Stimulated activated CD8-positive, alpha-beta memory T cell treated with anti-CD3 and anti-CD28 coated beads, Interleukin-4, amount 100 ng/mL, for 4 hours (primary cell): ENCODE measurements around the gene PPARA.

Source experiments
- DNase-seq, 2 donors: peaks; one replicate each; pipeline ENCODE4 v3.0.0-alpha.2; 2020; ENCODE audit warnings: low read depth in 2 of 2, low spot score in 1 of 2

Gene PPARA

DNA sequence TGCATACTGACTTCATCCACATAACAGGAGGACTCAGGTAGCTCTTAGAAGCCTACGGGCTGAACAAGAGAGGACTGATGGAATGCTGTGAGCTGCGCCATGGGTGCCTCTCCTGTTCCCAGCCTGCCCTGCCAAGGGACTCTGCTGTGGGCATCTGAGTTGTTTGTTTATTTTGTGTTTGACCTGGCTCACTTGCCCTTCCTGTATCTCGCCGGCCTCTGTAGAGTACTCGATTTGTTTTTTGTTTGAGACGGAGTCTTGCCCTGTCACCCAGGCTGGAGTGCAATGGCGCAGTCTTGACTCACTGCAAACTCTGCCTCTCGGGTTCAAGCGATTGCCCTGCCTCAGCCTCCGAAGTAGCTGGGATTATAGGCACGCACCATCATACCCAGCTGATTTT, 119.2 kb downstream of the PPARA start:
- DNase-seq: no peak

DNA sequence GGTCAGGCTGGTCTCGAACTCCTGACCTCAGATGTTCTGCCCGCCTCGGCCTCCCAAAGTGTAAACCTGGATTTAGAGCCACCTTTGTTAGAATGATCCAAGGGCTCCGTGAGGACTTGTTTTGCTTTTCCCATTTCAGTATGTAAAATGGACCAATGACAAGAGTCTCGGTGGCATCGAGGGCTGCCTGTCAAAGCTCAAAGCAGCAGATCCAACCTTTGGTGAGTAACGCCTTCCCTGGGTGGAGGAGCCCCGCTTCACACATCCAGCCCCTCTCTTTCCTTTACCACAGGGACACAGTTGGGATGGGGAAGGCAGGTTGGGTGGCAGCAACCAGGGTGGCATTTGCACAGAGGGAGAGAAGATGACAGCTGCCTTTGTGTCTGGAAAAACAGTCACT, 121.9 kb downstream of the PPARA start:
- no peak for DNase-seq

DNA sequence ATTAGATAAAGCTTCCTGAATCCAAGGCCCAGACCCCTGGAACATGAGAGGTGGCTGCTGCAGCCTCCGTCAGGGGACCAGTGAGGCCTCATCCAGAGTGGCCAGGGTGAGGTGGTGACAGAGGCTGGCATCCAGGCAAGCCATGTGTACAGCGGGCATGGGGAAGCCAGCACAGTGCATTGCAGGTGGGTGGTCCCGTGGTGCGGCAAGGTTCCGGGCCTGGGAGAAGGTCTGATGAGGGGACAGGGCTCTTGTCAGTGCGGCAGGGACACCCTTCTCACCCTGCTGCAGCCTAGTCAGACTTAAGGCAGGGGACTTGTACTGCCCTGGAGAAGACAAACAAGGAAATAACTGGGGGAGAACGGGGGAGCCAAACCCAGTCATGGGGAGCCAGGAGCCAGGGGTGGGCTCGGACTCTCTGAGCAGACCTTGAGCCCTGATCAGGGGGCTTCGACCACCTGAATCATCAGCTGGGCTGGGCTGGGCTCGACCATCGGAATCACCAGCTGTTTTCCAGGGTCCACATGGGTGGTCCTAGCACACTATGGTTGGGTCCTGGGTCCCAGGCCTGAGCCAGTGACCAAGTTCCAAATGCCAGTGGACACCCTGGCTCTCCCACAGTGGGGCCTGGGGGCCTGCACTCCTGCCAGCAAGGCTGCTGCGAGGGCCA, 122.6 kb downstream of the PPARA start:
- no peak for DNase-seq

DNA sequence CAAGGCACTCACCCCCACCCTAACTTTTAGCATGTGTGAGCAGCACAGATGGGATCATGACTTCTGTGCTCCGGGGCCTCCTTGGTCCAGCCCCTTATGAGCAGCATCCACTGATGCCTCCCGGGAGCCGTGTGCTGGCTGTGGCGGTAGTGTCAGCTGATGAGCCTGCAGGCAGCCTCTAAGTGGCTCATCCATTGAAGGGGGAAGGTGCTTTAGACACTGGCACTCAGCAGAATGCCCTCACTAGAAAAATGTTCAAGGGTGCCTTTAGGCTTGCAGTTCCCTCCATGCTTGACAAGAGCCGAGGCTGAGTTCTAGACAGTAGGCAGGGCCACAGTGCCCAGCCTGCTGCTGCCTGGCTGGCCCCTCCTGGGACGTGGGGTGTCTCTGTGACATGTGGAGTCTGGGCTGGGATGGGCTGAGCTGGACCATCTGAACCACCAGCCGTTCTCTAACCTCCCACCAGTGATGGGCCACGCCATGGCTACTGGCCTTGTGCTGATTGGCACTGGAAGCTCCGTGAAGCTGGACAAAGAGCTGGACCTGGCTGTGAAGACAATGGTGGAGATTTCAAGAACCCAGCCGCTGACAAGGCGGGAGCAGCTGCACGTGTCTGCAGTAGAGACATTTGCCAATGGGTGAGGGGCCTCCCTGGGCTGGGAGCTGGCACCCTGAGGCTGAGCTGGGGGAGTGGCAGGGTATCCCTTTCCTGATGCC, 123.3 kb downstream of the PPARA start:
- no peak for DNase-seq

DNA sequence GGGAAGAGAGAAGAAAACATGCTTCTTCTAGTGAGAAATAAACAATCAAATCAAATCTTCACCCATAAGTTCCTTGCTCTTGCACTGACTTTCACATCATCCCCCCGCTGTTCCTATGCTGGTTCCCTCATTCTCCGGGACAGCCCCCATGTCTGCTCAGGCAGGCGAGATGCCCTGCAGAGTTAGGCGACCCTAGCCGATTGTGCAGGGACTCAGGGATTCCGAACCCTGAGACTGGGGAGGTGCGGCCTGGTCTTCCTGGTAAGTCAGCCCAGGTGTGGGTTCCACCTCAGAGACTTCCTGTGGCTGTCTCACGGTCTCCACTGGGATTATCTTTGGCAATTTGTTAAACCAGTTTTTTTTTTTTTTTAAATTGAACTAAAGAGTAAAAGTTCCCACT, 124.1 kb downstream of the PPARA start:
- DNase-seq: no peak

DNA sequence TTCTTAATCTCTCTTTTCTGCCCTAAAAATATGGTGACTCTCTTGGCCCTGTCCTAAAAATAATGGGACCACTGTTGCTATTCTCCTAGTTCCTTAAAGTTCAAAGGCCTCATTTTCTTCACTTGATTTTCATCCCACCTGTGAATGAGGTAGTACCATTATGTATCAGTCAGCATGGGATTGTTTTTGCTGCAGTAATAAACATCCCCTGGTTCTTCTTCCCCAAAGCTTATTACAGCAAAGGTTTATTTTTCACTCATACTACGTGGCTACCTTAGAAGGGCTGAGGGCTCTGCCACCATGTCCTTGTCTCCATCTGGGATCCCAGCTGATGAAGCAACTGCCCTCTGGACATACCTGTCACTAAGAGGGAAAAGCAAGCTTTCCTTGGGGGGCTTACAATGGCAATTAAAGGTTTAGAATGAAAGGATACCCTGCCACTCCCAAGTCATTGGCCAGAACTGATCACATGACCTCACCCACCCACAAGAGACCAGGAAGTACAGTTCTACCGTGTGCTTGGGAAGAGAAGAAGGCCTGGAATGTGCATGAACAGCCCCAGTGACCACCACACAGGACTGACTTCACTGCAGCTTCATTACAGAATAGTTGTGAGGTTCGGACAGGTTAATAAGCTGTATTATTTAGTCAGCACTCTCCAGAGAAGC, 125.3 kb downstream of the PPARA start:
- DNase-seq: no peak

DNA sequence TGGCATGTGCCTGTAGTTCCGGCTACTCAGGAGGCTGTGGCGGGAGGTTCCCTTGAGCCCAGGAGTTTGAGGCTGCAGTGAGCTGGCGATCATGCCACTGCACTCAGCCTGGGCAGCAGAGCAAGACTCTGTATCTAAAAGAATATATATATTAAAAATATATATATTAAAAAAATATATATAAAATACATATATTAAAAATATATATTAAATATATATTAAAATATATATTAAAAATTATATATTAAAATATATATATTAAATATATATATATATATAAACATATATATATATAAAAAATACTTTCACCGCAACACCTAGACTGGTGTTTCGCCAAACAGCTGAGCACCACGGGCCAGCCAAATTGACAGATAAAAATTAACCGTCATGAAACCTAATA, 126.2 kb downstream of the PPARA start:
- DNase-seq: no peak

DNA sequence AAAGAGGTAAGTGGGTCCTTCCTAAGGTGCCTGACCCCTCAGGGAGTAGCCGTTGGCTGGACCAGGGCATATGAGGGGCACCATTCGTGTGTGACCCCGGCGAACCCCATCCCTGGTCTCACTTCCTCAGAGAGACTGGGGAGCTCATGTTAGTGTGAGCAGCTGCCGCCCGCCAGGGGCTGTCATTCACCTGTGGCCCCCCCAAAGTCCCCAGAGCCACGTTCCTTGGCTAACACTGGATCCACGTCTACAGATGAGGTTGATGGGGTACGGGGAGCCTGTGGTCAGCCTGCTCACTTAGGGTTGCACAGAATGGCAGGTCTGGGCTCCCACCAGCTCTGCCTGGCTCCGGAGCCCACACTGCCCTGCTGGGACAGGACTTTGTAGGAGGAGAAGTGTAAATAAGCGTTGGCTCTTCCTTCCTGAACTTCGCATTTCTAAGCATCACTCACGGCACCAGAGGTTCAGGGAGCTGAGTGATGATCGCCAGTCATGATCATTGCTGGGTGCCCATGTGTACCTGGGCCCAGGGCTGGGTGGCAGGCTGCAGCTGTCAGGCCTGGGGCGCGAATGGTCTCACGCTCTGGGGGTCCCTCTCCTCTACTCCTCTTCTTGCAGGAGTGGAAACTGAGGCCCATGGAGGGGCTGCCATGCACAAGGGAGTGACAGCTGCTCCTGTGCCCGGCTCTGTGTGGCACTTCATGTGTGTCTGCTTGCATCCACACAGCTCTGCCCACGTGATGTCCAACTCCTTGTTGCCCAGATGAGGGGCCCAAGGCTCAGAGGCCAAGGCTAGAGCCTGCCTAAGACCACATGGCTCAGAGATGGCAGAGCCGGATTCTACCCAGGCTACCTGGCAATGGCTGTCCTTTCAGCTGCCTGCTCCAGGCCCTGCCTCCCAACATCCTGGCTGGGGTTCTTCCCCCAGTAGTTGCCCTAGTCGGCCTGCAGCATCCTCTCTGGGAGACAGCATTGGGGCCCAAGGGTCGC, 128.6 kb downstream of the PPARA start:
- no peak for DNase-seq

DNA sequence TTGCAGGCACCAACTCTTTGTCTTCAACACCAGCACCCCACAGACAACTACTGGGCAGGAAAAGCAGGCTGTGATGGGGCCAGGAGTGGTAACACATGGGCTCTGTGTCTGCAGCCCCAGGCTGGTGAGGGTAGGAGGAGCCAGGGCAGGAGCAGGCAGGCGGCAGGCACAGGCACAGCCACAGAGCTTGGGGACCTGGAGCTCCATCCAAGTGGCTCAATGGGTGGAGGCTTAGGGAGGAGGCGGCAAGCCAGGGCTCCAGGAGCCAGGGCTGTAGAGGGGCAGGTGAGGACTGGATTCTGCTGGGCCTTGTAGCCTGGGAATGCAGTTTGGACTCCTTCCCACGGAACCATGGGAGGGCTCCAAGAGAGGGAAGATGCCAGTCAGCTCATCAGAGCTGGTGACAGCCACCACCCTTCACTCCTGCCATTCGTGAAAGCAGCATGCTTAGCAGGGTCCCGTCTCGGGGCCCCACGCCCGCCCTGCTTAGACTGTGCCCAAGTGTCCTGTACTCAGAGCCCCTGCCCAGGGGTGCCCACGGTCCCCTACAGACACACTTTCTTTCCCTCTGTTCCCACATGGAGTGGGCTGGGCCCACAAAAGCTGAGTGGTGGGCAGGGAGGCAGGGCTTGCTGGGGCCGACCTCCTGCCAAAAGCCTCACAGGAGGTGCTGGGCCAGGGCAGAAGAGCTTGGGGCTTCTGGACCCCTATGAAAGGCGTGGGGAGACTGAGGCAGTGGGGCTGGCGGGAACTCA, 129.9 kb downstream of the PPARA start:
- DNase-seq: no peak

DNA sequence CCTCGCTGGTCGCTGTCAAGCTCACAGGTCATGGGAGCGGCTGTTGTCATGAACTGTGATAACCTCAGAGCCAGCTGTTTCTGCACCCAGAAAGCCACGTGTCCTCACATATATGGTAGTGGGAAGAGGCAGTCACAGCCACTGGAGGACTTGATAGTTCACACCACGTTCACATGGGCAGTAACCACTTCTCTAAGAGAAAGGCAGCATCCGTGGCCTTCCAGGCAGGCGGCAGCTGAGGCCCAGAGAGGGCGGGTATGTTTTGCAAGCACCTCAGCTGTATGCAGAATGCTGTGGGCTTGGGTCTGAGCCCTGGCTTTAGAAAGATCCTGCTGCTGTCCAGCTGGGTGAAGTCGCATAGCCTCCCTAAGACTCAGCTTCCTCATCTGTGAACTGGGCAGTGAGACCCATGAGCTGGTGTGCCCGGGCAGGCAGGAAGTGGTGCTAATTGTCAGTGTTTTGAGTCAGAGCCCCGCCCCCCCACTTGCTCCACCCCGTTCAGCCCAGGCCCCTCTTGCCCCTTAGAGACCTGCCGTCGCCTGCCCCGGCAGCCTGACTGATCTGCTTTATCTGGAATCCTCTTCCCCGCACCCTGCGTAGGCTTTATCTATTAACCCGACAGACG, 130.8 kb downstream of the PPARA start:
- no peak for DNase-seq

DNA sequence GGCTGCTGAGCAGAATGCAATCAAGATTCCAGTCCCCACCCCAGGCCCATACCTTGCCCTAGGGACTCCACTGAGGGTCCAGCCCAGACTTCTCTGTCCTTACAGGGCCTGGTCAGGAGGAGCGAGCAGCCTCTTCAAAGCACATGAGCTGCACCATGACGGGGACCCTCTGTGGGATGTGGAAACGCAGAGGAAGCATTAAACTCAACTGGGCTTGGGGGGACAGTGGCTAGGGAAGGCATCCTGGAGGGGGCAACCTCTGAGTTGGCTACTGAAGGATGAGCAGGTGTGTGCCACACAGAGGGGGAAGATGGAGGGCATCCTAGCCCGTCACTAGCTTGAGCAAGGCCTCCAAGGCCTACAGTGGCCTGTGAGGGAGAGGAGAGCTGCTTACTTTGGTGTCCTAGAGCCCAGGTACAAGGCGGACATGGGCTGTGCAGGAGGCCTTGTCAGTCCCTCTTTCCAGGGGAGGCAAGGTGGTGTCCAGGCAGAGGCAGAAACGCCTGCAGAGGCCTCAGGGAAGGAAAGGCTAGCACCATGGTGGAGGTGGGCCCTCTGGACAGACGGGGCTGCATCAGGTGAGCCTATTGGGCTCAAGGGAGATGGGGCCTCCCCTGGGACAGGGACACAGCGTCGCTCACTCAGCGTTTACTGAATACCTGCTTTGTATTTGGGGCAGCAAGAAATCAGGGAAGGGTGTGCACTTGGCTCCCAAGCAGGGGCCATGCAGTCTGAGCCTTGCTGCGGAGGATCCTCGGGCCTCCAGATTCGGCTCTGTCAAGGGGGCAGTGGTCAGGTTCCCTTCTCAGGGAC, 131.7 kb downstream of the PPARA start:
- no peak for DNase-seq

DNA sequence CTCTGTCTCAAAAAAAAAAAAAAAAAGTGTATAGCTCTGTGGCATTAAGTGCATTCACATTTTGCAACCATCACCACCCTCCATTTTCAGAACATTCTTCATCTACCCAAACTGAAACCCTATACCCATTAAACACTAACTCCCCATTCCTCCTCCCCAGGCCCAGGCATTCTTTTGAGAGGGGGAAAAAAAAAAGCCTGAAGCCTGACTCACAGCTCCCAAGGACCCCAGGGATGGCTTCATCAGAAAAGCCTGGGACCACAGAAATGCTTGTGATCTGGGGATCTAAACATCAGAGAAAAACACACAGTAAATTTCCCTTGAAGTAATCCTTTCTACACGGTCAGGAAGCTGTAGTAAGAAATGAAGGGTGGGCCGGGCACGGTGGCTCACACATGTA, 135.7 kb downstream of the PPARA start:
- DNase-seq: no peak

DNA sequence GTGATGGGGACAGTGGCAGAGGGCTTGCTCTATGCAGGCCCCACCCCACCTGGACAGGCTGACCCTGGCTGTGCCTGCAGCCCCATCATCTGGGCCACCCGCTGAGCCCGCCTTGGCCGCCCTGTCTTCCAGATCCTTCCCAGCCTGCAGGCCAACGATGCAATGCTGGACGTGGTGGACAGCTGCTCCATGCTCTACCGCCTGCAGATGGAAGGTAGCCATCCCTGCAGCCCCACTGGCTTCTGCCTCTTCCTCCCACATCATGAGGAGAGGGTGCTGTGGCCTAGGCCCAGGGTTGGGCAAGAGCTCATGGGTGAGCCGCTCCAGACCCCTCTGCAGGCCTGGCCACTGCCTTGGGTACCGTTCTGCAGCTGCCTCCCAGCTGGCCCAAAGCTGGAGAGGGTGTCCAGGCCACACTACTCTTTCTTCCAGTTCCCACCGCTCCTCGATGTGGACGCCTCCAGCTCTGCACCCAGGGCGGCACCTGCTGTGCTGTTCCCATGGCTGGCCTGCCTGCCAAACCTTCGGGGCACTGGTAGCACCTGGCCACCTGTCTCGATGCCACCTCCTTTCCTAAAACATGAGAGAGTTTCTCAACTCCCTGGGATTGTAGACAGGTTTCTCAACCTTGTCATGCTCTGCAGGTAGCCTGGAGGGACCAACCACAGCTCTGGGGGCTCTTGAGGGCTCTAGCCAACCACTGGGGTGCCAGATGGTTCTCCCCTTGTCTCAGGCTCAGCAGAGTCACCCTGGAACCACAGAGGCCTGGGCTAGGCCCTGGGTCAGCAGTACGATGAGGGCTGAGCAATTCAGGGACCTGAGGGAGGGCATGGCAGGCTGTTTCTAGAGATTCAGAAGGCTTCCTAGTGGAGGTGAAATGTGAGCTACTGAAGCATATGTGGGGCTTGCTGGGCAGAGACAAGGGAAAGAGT, 136.9 kb downstream of the PPARA start:
- DNase-seq: no peak

DNA sequence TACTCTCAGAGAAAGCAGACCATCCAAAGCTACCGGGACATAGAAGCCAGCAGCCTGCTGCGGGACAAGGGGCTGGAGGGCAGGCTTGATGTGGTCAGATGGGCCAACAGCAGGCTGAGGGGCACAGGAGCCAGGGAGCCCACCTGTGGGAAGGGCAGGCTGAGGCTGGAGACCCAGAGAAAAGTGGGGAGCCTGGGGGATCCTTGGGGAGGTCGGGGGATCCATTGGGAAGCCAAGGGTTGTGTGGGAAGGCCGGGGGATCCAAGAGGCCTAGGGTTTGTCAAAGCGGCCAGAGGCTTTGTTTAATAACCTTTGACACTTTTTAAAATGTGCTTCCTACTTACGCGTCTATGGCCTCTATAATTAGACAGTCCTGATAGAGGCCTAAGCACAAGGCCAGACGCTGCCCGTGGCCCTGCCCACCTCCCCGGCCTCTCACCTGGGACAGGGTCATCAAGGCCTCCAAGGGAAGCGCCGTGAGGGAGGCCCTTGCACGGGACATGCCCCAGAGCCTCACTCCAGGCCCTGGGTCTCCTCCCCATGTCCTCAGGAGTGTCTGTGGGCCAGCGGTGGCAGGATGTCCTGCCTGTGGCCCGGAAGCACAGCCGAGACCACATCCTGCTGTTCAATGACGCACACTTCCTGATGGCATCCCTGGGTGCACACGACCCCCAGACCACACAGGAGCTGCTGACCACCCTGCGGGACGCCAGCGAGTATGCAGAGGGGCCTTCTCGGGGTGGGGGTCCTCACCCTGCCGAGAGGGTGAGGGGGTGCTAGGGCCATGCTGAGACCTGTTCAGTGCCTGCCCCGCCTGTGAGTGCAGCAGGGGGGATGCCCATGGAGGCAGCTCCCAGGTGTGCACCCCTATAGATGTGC, 137.8 kb downstream of the PPARA start:
- DNase-seq: no peak

DNA sequence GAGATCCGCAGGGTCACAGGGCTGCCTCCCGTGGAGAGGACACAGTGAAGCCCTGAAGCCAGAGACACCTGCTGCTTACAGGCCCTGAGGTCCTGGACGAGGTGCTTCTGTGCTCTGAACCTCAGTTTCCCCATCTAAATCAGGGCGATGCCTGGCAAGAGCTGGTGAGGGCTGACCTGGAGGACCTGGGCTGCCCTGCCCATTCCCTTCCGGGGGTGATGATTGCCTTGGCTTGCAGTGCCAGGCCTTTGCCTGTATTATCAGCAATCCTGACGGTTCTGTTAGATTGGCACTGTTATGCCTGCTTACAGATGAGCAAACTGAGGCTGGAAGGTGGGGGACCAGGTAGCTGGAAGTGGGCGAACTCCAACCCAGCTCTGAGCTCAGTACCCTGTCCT, 138.5 kb downstream of the PPARA start:
- no peak for DNase-seq

DNA sequence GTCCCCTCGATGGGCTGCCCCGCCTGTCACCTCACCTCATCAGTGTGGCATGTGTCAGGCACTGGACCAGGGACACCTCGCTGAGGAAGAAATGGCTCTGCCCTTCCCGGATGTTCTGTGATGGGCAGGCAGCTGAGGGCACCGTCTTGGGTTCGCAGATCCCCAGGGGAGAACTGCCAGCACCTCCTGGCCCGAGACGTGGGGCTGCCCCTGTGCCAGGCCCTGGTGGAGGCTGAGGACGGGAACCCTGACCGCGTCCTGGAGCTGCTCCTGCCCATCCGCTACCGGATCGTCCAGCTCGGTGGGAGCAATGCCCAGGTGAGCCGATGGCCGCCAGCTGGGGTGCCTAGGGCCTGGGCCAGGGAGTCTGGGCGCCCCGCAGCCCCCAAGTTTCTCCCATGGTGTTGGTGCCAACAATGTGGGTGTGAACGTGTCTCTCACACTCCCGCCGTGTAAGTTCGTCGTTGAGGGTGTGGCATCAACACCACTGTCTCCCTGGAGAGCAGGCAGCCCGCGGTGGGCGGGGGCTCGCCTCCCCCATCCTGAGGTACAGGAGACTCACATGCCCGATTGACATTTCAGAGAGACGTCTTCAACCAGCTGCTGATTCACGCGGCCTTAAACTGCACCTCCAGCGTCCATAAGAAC, 139.0 kb downstream of the PPARA start:
- DNase-seq: no peak
